NCI-H1417 (cell line): ENCODE measurements around the gene IRF3.

Source experiments
- DNase-seq, 3 experiments: peaks; one replicate each; lab custom pipeline; 2025; lab: John Stamatoyannopoulos, UW

IRF3 gene

DNA sequence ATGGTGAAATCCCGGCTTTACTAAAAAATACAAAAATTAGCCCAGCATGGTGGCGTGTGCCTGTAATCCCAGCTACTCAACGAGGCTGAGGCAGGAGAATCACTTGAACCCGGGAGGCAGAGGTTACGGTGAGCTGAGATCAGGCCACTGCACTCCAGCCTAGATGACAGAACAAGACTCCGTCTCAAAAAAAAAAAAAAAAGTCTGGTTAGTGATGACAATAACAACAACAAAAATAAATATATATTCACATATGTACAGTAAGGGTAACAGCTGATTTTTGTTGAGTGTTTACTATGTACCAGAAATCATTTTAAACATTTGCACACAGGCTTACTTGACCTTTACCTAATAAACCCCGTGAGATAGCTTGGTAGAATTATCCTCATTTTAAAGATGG lies 48.7 kb downstream of the IRF3 start:
- DNase-seq, result no peak

DNA sequence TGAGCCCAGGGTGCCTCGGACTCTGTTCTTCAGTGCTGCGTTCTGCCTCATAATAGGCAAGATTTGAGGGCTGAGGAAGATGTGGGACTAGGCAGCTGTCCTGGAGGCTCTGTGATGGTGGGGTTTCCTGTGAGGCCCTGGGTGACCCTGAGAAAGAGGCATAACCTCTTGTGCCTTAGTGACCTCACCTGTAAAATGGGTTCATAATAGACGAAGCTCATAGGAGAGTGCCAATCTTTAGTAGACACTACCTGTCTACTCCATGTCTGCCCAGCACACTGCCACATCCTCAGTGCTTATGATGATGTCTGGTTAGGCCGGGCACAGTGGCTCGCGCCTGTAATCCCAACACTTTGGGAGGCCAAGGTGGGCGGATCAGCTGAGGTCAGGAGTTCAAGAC lies 49.1 kb downstream of the IRF3 start:
- no peak for DNase-seq

DNA sequence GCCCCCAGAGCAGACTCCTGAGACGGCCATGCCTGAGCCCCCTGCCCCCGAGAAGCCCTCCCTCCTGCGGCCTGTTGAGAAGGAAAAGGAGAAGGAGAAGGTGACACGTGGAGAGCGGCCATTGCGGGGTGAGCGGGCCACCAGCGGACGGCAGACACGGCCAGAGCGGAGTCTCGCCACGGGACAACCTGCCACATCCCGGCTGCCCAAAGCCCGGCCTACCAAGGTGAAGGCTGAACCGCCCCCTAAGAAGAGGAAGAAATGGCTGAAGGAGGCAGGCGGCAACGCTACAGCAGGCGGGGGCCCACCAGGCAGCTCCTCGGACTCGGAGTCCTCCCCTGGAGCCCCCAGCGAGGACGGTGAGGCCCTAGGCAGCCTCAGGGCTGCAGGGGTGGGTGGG lies 49.8 kb downstream of the IRF3 start:
- DNase-seq, result no peak

DNA sequence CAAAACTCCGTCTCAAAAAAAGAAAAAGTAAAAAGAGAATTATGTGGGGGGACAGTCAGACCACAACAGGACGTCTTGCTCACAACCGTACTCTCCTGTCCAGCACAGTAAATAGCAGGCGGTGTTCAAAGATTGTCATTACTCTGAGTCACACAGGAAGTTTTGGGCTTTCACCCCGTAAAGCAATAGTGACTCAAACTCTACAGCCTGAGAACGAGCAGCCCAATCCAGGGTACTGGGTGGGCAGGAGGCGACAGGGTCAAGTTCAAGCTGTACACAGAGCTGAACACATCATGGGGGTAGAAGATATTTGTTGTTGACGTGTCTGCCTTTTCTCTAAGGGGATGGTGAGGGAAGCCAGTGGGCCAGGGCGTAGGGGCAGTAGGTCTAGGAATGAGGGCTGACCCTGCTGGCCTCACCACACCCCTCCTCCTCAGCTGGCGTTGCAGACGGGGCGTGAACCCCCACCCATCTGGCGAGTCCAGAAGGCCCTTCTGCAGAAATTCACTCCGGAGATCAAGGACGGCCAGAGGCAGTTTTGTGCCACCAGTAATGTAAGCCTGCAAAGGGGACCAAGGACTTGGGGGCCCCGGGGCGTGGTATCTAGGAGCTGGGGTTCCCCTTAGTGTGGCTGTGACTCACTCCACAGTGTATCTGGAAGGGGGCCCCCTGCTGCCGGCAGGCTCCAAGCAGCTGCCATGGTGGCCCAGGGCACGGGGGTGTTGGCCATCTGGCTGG lies 51.4 kb downstream of the IRF3 start:
- no peak for DNase-seq

DNA sequence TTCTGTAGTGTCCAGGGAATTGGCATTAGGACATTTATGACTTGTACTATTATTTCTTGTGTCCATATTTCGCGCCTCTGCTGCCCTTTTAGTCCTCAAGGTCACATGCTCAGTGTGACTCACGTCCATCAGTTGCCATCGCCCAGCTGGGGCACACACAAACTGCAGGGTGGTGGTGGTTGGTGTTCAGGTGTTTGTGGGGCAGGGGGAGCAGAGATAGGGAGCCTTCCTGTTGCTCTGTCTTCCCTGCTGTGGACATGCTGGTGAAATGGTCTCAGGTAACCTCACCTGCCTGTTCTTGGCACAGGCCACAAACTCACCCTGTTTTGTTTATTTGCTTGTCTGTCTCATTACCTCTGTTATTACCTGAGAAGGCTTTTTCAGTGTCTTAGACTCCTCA lies 52.3 kb downstream of the IRF3 start:
- DNase-seq, result no peak
